IMR-90 (cell line): ENCODE measurements around the gene RUFY2.
A peak's percentile ranks its signal among the peaks of the same experiment; 100 is the strongest.

Experiments
- BHLHE40 ChIP-seq: fragments of 150-350 bp; IDR thresholded peaks from 2 replicates; pipeline ENCODE4 v1.6.1; 2016; ENCODE audit warnings: mild to moderate bottlenecking, low read depth, low read length
- CEBPB ChIP-seq: IDR thresholded peaks from 2 replicates; pipeline ENCODE4 v1.6.1; 2012; ENCODE audit warnings: low read depth, low read length, improper control_type of control experiment
- CHD1 ChIP-seq: IDR thresholded peaks from 2 replicates; pipeline ENCODE4 v1.6.1; 2012; ENCODE audit warnings: low read depth, low read length, improper control_type of control experiment
- MAFK ChIP-seq: IDR thresholded peaks from 2 replicates; pipeline ENCODE4 v1.6.1; 2012; ENCODE audit warnings: low read depth, low read length, improper control_type of control experiment
- MAZ ChIP-seq: IDR thresholded peaks from 2 replicates; pipeline ENCODE4 v1.6.1; 2012; ENCODE audit warnings: low read depth, mild to moderate bottlenecking, low read length, improper control_type of control experiment, moderate library complexity, borderline replicate concordance
- MXI1 ChIP-seq: IDR thresholded peaks from 2 replicates; pipeline ENCODE4 v1.6.1; 2012; ENCODE audit warnings: low read depth, mild to moderate bottlenecking, low read length, moderate library complexity, borderline replicate concordance
- NFE2L2 ChIP-seq: fragments of 150-350 bp; IDR thresholded peaks from 2 replicates; pipeline ENCODE4 v1.6.1; 2016; ENCODE audit warnings: low read depth, mild to moderate bottlenecking, low read length
- POLR2A ChIP-seq: IDR thresholded peaks from 2 replicates; pipeline ENCODE4 v1.6.1; 2012; ENCODE audit warnings: mild to moderate bottlenecking, low read depth, low read length
- RAD21 ChIP-seq: IDR thresholded peaks from 2 replicates; pipeline ENCODE4 v1.6.1; 2012; ENCODE audit warnings: low read length, improper control_type of control experiment
- RCOR1 ChIP-seq: IDR thresholded peaks from 2 replicates; pipeline ENCODE4 v1.6.1; 2012; ENCODE audit warnings: mild to moderate bottlenecking, low read length, improper control_type of control experiment; ENCODE audit not compliant: insufficient replicate concordance
- RFX5 ChIP-seq: IDR thresholded peaks from 2 replicates; pipeline ENCODE4 v1.8.0; 2012; ENCODE audit warnings: low read depth, mild to moderate bottlenecking, low read length, moderate library complexity
- SMC3 ChIP-seq: fragments of 150-350 bp; IDR thresholded peaks from 2 replicates; pipeline ENCODE4 v1.6.1; 2016; ENCODE audit warnings: low read depth, mild to moderate bottlenecking, antibody characterized with exemption, low read length, moderate library complexity
- TF ChIP-seq, protein P1 (sequence below): conservative IDR thresholded peaks from 2 replicates; pipeline ENCODE4 v1.5.1; 2012; ENCODE audit warnings: mild to moderate bottlenecking, low read depth, low read length, improper control_type of control experiment
- TF ChIP-seq, protein P2 (sequence below): fragments of 150-350 bp; IDR thresholded peaks from 2 replicates; pipeline ENCODE4 v1.6.1; 2016; ENCODE audit warnings: low read depth, mild to moderate bottlenecking, low read length, moderate library complexity, borderline replicate concordance

DNA sequence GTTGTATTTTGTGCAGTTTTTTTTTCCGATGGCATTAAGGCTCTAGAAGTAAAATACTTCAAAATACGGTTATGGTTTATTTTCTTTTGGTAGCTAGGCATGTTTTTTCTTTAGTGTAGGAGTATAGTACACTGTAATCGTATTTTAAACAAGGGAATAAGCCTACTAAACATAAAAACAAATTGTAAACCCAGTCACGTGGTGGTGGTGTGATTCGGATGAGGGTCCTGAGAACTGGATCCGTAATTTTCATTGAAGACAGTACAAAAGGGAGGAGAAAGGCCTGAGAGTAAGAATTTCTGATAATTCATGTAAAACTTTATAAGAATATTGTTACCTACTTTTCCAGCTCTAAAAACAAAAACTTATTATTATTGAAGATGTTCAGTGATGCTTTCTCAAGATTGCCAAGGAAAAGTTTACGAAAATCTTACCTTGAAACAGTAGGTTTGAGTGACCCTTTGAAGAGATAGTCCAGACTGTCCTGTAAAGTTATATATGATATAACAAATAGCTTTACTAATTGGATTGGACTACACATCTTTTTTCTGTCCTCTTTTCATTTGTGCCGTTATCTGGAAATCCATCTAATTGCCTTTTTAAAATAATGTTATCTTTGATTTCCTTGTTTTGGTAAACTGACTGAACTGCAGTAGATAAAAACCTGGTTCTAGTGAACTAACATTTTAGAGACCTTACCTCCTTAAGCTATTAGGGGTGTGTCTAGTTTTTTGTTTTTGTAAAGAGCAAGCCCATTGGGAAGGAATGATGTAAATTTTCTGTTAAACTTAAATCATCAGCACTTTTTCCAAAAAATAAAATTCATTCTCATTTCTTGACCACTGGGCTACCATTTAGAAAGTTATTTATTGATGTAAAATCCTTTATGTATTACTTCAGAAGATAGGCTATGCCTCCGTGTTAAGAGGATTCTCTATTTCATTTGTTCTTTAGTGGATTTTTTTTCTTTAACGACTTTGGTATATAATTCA, 73.3 kb downstream of the RUFY2 start:
- TF ChIP-seq, protein P1, sequence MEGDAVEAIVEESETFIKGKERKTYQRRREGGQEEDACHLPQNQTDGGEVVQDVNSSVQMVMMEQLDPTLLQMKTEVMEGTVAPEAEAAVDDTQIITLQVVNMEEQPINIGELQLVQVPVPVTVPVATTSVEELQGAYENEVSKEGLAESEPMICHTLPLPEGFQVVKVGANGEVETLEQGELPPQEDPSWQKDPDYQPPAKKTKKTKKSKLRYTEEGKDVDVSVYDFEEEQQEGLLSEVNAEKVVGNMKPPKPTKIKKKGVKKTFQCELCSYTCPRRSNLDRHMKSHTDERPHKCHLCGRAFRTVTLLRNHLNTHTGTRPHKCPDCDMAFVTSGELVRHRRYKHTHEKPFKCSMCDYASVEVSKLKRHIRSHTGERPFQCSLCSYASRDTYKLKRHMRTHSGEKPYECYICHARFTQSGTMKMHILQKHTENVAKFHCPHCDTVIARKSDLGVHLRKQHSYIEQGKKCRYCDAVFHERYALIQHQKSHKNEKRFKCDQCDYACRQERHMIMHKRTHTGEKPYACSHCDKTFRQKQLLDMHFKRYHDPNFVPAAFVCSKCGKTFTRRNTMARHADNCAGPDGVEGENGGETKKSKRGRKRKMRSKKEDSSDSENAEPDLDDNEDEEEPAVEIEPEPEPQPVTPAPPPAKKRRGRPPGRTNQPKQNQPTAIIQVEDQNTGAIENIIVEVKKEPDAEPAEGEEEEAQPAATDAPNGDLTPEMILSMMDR = no peak
- no peak for TF ChIP-seq RCOR1
- TF ChIP-seq MAZ = no peak
- no peak for TF ChIP-seq CEBPB
- no peak for TF ChIP-seq POLR2A
- no peak for TF ChIP-seq NFE2L2
- no peak for TF ChIP-seq RAD21
- TF ChIP-seq, protein P2, sequence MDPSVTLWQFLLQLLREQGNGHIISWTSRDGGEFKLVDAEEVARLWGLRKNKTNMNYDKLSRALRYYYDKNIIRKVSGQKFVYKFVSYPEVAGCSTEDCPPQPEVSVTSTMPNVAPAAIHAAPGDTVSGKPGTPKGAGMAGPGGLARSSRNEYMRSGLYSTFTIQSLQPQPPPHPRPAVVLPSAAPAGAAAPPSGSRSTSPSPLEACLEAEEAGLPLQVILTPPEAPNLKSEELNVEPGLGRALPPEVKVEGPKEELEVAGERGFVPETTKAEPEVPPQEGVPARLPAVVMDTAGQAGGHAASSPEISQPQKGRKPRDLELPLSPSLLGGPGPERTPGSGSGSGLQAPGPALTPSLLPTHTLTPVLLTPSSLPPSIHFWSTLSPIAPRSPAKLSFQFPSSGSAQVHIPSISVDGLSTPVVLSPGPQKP = no peak
- TF ChIP-seq SMC3 = no peak
- TF ChIP-seq CHD1 = no peak
- TF ChIP-seq RFX5 = no peak
- 0 out of 2 replicates have a peak, but pooled peaks have one; percentile 26 for TF ChIP-seq MXI1
- TF ChIP-seq MAFK = no peak
- no peak for TF ChIP-seq BHLHE40
